Activated CD4-positive, CD25-positive, alpha-beta regulatory T cell treated with anti-CD3 and anti-CD28 coated beads, Interleukin-2, amount 50 U/mL, for 24 hours (primary cell): ENCODE data around the gene TRIM65.

Source experiments
- ATAC-seq, 2 donors: fragments of 150-1000 bp; cut with Tn5 transposase; one replicate each; pipeline ENCODE4 v1.10.0; 2021; ENCODE audit warnings: mild to moderate bottlenecking in 1 of 2, moderate library complexity in 1 of 2

The TRIM65 gene

GRCh38 chr17:75896415-75897159 is at the start of gene TRIM65:
Gene TRIM65 (minus strand): TSS chr17:75896951. CDS start chr17:75896937, 14 bp downstream.
- ATAC-seq, result peak; percentile 88 to 91

GRCh38 chr17:75945211-75945610 is 48.5 kb upstream of the TRIM65 start:
- no peak for ATAC-seq

GRCh38 chr17:75943491-75943890 is 46.7 kb upstream of the TRIM65 start:
- no peak for ATAC-seq

GRCh38 chr17:75942473-75942872 is 45.7 kb upstream of the TRIM65 start:
- ATAC-seq, result no peak

- ATAC-seq, result no peak
These were observed 44.7 kb upstream of the TRIM65 start for GRCh38 chr17:75941442-75941819.

- ATAC-seq, result peak; percentile 100
These were observed 44.1 kb upstream of the TRIM65 start, which contains the start of gene FBF1 for GRCh38 chr17:75940727-75941441. Gene FBF1 (minus strand): TSS chr17:75941042. CDS start chr17:75938149, 2,893 bp downstream.

- ATAC-seq, result no peak
These were observed 40.9 kb upstream of the TRIM65 start for GRCh38 chr17:75937652-75938051.

GRCh38 chr17:75933808-75934207 is 37.1 kb upstream of the TRIM65 start:
- no peak for ATAC-seq

GRCh38 chr17:75932852-75933251 is 36.1 kb upstream of the TRIM65 start:
- no peak for ATAC-seq

GRCh38 chr17:75931062-75931461 is 34.3 kb upstream of the TRIM65 start:
- no peak for ATAC-seq

- no peak for ATAC-seq
These were observed 30.7 kb upstream of the TRIM65 start for GRCh38 chr17:75927286-75927922.

- no peak for ATAC-seq
These were observed 29.7 kb upstream of the TRIM65 start for GRCh38 chr17:75926456-75926855.

- no peak for ATAC-seq
These were observed 29.2 kb upstream of the TRIM65 start for GRCh38 chr17:75925912-75926311.

GRCh38 chr17:75925103-75925502 is 28.4 kb upstream of the TRIM65 start:
- no peak for ATAC-seq

GRCh38 chr17:75922963-75923874 is 26.5 kb upstream of the TRIM65 start:
- ATAC-seq, result no peak

- ATAC-seq, result no peak
These were observed 25.6 kb upstream of the TRIM65 start for GRCh38 chr17:75922173-75922961.

GRCh38 chr17:75921596-75921995 is 24.8 kb upstream of the TRIM65 start:
- ATAC-seq, result no peak

GRCh38 chr17:75920045-75920560 is 23.4 kb upstream of the TRIM65 start:
- ATAC-seq, result no peak

GRCh38 chr17:75919611-75920010 is 22.9 kb upstream of the TRIM65 start:
- no peak for ATAC-seq

- ATAC-seq, result no peak
These were observed 21.2 kb upstream of the TRIM65 start for GRCh38 chr17:75917917-75918445.
